Measurements from ENCODE around the gene PPM1L. TPM values are rescaled to one million over a fixed set of nuclear protein-coding genes. Genes with fewer than 3 reads are reported as not detected.

Gene PPM1L
- total RNA-seq, 2 experiments from 2014 or later = 2.2 to 2.7 TPM

DNA sequence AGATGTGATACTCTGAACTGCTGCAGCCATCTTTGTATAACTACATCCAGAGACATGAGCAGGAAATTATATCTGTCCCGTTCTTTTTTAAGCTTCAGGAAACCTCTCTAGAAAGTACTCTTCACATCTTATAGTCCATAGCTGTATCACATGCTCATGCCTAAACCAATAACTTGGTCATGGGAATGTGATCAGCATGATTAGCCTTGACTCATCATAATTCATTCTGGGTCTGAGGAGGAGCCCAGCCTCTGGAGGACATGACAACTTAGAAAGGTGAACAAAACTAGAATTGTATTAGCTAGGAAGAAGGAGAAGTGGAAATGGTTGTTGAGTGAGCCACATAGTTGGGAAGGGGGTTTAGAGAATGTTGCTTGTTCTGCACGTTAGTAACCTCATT, 12.9 kb downstream of the PPM1L start:
- intact Hi-C loops (cut with micrococcal nuclease) = no loop called here
- no peak for DNase-seq
- POLR2A ChIA-PET = no interaction called here

DNA sequence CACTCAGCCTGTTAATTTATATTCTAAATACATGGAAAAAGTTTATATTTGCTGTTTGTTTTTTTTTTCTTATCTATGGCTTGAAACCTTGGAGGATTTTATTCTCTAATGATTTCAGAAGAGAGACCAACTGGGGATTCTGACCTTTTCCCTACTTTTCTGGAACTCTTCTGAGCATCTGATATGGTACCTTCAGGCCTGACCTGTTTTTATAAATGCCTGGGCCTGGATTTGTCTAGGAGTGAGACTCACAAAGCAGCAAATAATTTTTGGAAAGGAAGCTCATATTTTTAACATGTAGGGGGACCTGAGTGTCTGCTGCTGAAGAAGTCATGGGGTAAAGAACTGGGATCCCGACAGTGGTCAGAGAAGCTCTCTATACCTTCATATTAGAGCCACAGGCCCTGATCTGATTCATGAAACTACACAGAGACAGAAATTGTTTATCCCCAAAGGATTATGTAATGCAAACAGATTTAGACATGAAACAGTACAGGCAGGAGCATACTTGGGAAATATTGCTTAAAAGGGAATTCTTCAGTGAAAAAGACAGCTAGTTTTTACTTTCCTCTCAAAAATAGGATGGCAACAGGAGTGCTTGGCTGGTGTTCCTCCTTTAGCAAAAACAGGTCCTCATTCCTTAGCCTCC, 15.9 kb downstream of the PPM1L start:
- Mint-ChIP-seq H3K4me3 (no peak overlapping the region), H3K27me3 (no peaks in the 10 kb centered on the region), H3K36me3 (peaks cover 1% of the 10 kb centered on the region), H3K27ac (no peak overlapping the region), H3K4me1 (ENCODE audit: low read depth) (peaks cover 6% of the 10 kb centered on the region), H3K9me3 (no peaks in the 10 kb centered on the region)
- CTCF ChIA-PET = no interaction called here
- intact Hi-C loops (cut with micrococcal nuclease) = no loop called here
- no peak for DNase-seq
- POLR2A ChIA-PET = no interaction called here

More for the DNA sequence above, 12.9 kb downstream of the PPM1L start:
- H3K4me3 Mint-ChIP-seq = no peak overlapping the region
- H3K27me3 Mint-ChIP-seq = no peaks in the 10 kb centered on the region
- peaks cover 4% of the 10 kb centered on the region for H3K4me1 Mint-ChIP-seq (ENCODE audit: low read depth)
- H3K36me3 Mint-ChIP-seq = peaks cover 1% of the 10 kb centered on the region
- H3K9me3 Mint-ChIP-seq = no peaks in the 10 kb centered on the region
- CTCF ChIA-PET = no interaction called here
- H3K27ac Mint-ChIP-seq = no peak overlapping the region

DNA sequence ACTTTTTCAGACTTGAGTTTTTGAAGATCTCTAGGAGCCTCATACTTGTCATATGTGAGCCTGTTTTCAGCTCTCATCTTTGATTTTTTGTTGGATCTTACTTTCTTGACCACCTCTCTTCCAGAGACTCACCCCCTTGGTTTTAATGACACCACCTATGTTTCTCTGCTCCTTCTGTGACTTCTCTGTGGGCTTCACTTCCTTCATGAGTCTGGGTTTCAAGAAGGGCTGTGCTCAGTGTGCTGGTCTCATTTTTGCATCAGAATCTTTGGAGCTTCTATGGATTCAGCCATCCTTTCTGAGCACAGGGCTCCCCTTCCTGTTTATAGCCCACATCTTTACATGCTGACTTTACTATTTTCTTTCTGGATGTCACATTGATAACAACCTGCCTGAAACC, 17.7 kb downstream of the PPM1L start:
- Mint-ChIP-seq H3K9me3 (no peaks in the 10 kb centered on the region), H3K4me3 (no peak overlapping the region), H3K4me1 (ENCODE audit: low read depth) (peaks cover 6% of the 10 kb centered on the region), H3K36me3 (no peaks in the 10 kb centered on the region), H3K27me3 (no peaks in the 10 kb centered on the region), H3K27ac (no peak overlapping the region)
- ChIA-PET CTCF (no interaction called here), POLR2A (interaction anchor here (1.2 kb wide), 1 partner anchor 28 kb away, joined by 5 read pairs; no protein-coding TSS in a partner anchor)
- no peak for DNase-seq
- intact Hi-C loops (cut with micrococcal nuclease) = loop anchor here (2.0 kb wide), 1 partner anchor 27 kb away; no protein-coding TSS in a partner anchor

- POLR2A ChIA-PET = interaction anchor here (1.2 kb wide), 1 partner anchor 28 kb away, joined by 5 read pairs; no protein-coding TSS in a partner anchor
- CTCF ChIA-PET = no interaction called here
- H3K4me3 Mint-ChIP-seq = no peak overlapping the region
Measured at GRCh38 chr3:160774172-160774571, 18.1 kb downstream of the PPM1L start.

GRCh38 chr3:160778480-160778879, 22.4 kb downstream of the PPM1L start:
- Mint-ChIP-seq H3K27ac (no peak overlapping the region), H3K4me3 (no peak overlapping the region), H3K9me3 (no peaks in the 10 kb centered on the region), H3K4me1 (ENCODE audit: low read depth) (peaks cover 6% of the 10 kb centered on the region), H3K36me3 (no peaks in the 10 kb centered on the region), H3K27me3 (no peaks in the 10 kb centered on the region)
- ChIA-PET CTCF (no interaction called here), POLR2A (no interaction called here)
- intact Hi-C loops (cut with micrococcal nuclease) = no loop called here
- DNase-seq = no peak

More at GRCh38 chr3:160774172-160774571, 18.1 kb downstream of the PPM1L start:
- Mint-ChIP-seq H3K9me3 (no peaks in the 10 kb centered on the region), H3K27ac (no peak overlapping the region), H3K36me3 (no peaks in the 10 kb centered on the region), H3K4me1 (ENCODE audit: low read depth) (peaks cover 6% of the 10 kb centered on the region), H3K27me3 (no peaks in the 10 kb centered on the region)
- intact Hi-C loops (cut with micrococcal nuclease) = loop anchor here (2.0 kb wide), 1 partner anchor 27 kb away; no protein-coding TSS in a partner anchor
- no peak for DNase-seq

GRCh38 chr3:160779040-160779439, 23.0 kb downstream of the PPM1L start:
- POLR2A ChIA-PET = no interaction called here
- H3K36me3 Mint-ChIP-seq = no peaks in the 10 kb centered on the region
- no peaks in the 10 kb centered on the region for H3K9me3 Mint-ChIP-seq
- no peak for DNase-seq
- CTCF ChIA-PET = no interaction called here
- no peaks in the 10 kb centered on the region for H3K27me3 Mint-ChIP-seq
- peaks cover 1% of the 10 kb centered on the region for H3K4me1 Mint-ChIP-seq (ENCODE audit: low read depth)
- no peak overlapping the region for H3K4me3 Mint-ChIP-seq
- H3K27ac Mint-ChIP-seq = no peak overlapping the region
- intact Hi-C loops (cut with micrococcal nuclease) = no loop called here

DNA sequence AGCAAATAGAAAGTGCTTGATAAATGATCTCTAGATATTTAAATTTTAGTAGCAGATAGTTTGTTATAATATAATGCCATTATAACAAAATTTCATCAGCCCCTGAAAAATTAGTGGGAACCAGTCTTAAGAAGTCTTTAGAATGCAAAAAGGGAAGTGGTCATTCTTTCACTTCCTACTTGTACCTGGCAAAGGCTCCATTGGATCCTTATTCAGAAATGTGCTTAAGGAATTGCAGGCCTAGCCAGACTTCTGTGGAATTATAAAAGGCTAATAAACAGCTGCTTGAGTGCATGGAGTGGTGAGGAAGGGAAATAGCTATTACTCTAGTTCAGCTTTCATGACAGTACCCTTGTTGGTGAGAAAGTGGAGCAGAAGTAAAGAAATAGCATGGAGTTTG, 24.2 kb downstream of the PPM1L start:
- ChIA-PET CTCF (no interaction called here), POLR2A (no interaction called here)
- Mint-ChIP-seq H3K4me1 (ENCODE audit: low read depth) (no peaks in the 10 kb centered on the region), H3K9me3 (no peaks in the 10 kb centered on the region), H3K27me3 (no peaks in the 10 kb centered on the region), H3K36me3 (no peaks in the 10 kb centered on the region), H3K27ac (no peak overlapping the region), H3K4me3 (no peak overlapping the region)
- DNase-seq = no peak
- intact Hi-C loops (cut with micrococcal nuclease) = no loop called here

GRCh38 chr3:160781402-160781801, 25.4 kb downstream of the PPM1L start:
- Mint-ChIP-seq H3K36me3 (no peaks in the 10 kb centered on the region), H3K27ac (no peak overlapping the region), H3K9me3 (no peaks in the 10 kb centered on the region), H3K27me3 (no peaks in the 10 kb centered on the region), H3K4me3 (no peak overlapping the region), H3K4me1 (ENCODE audit: low read depth) (no peaks in the 10 kb centered on the region)
- no peak for DNase-seq
- ChIA-PET CTCF (no interaction called here), POLR2A (no interaction called here)
- intact Hi-C loops (cut with micrococcal nuclease) = no loop called here

DNA sequence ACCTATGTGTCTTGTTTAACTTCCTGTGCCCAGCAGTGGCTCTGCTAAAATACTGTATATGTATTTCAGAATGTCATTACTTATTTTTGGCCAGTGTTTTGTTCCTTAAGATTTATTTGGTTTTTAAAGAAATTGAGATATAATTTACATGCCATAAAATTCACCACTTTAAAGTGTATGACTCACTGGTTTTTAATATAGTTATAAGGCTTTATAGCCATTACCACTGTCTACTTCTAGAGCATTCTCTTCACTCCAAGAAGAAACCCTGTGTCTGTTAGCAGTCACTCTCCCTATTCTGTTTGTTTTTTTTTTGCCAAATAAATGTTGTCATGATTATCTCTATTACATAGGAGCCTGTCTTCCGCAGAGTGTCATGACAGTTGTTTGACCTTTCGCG, 25.8 kb downstream of the PPM1L start:
- H3K27ac Mint-ChIP-seq = no peak overlapping the region
- CTCF ChIA-PET = no interaction called here
- H3K36me3 Mint-ChIP-seq = no peaks in the 10 kb centered on the region

DNA sequence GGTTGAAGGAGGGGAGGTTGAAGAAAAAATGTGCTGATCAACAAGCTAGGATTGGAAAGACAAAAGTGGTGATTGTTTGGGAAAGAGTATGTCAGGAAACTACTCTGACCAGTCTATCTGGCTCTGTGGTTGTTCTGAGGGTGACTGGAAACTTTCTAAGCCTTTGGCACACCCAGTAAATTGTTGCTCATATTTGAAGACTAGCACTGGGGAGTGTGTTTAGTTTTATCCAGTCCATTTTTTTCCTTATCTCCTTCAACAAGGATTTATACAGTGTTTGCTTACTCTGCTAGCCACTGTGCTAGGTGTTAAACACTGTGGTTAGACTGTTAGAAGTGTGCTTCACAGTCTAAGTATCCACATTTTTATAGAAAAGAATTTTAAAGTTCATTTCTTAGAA, 28.8 kb downstream of the PPM1L start:
- CTCF ChIA-PET = no interaction called here
- POLR2A ChIA-PET = no interaction called here
- Mint-ChIP-seq H3K4me3 (no peak overlapping the region), H3K9me3 (peaks cover 7% of the 10 kb centered on the region), H3K27me3 (no peaks in the 10 kb centered on the region), H3K36me3 (peaks cover 3% of the 10 kb centered on the region), H3K27ac (no peak overlapping the region), H3K4me1 (ENCODE audit: low read depth) (no peaks in the 10 kb centered on the region)
- no peak for DNase-seq
- intact Hi-C loops (cut with micrococcal nuclease) = no loop called here

More for the DNA sequence above, 25.8 kb downstream of the PPM1L start:
- no peaks in the 10 kb centered on the region for H3K4me1 Mint-ChIP-seq (ENCODE audit: low read depth)
- POLR2A ChIA-PET = no interaction called here
- H3K27me3 Mint-ChIP-seq = no peaks in the 10 kb centered on the region
- H3K9me3 Mint-ChIP-seq = no peaks in the 10 kb centered on the region
- no peak overlapping the region for H3K4me3 Mint-ChIP-seq
- intact Hi-C loops (cut with micrococcal nuclease) = no loop called here
- no peak for DNase-seq

DNA sequence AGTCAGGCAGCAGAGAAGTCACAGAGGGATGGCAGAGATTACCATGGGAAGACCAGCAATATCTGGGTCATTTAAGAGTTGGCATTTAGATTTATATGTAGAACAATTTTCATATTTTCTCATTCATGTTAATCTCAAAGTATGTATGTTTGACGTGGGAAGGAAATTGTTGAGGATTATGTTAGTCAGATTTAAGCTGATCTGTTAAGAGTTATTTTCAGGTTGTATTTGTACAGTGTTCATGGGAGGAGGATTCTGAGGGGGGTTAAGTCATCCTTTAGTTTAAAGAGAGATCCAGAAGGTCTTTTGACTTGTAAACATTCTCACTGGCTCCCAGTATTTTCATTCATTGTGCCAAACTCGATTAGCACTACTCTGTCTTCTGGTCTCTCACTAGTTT, 34.7 kb downstream of the PPM1L start:
- no peaks in the 10 kb centered on the region for H3K4me1 Mint-ChIP-seq (ENCODE audit: low read depth)
- H3K4me3 Mint-ChIP-seq = no peak overlapping the region
- intact Hi-C loops (cut with micrococcal nuclease) = no loop called here
- H3K27ac Mint-ChIP-seq = no peak overlapping the region
- DNase-seq = no peak
- ChIA-PET POLR2A (no interaction called here), CTCF (no interaction called here)
- peaks cover 7% of the 10 kb centered on the region for H3K9me3 Mint-ChIP-seq
- peaks cover 2% of the 10 kb centered on the region for H3K27me3 Mint-ChIP-seq
- H3K36me3 Mint-ChIP-seq = peaks cover 3% of the 10 kb centered on the region

DNA sequence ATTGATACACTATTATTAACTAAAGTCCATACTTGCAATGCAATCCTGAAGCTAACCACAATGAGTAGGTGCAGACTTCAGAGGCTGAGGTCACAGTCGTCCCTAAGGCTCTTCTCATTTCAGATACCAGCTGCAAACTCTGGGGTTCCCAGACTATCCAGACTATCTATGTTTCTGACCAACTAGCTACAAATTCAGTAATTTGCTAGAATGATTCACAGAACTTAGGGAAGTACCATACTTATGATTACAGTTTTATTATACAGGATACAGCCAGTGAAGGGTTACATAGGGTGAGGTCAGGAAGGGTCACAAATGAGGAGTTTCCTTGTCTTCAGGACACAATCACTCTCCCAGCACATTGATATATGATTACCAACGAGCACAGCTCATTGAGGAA, 36.5 kb downstream of the PPM1L start:
- no peak overlapping the region for H3K4me3 Mint-ChIP-seq
- H3K4me1 Mint-ChIP-seq (ENCODE audit: low read depth) = peaks cover 5% of the 10 kb centered on the region
- intact Hi-C loops (cut with micrococcal nuclease) = no loop called here
- peaks cover 3% of the 10 kb centered on the region for H3K36me3 Mint-ChIP-seq
- H3K9me3 Mint-ChIP-seq = peaks cover 7% of the 10 kb centered on the region
- DNase-seq = no peak
- peaks cover 2% of the 10 kb centered on the region for H3K27me3 Mint-ChIP-seq
- CTCF ChIA-PET = interaction anchor here (1.0 to 1.1 kb wide), 2 partner anchors 105 to 107 kb away, joined by 3 read pairs; no protein-coding TSS in a partner anchor
- POLR2A ChIA-PET = interaction anchor here (1.2 kb wide), 1 partner anchor 9 kb away, joined by 3 read pairs; no protein-coding TSS in a partner anchor
- no peak overlapping the region for H3K27ac Mint-ChIP-seq

GRCh38 chr3:160793722-160794252, 37.8 kb downstream of the PPM1L start:
- ChIA-PET CTCF (no interaction called here), POLR2A (no interaction called here)
- peaks cover 6% of the 10 kb centered on the region for H3K4me1 Mint-ChIP-seq (ENCODE audit: low read depth)

More at GRCh38 chr3:160793722-160794252, 37.8 kb downstream of the PPM1L start:
- no peak for DNase-seq
- Mint-ChIP-seq H3K27ac (no peak overlapping the region), H3K4me3 (no peak overlapping the region), H3K9me3 (no peaks in the 10 kb centered on the region), H3K27me3 (peaks cover 2% of the 10 kb centered on the region), H3K36me3 (no peaks in the 10 kb centered on the region)
- intact Hi-C loops (cut with micrococcal nuclease) = no loop called here

Data from activated CD4-positive, alpha-beta memory T cell treated with anti-CD3 and anti-CD28 coated beads for 36 hours (primary cell).